ENCODE data around the gene ENTR1.
"Not testable (repeated sequence)": the region's sequence is repeated elsewhere in the genome, so short reads cannot be mapped to it uniquely, and the experiment has no call there.

The ENTR1 gene

DNA sequence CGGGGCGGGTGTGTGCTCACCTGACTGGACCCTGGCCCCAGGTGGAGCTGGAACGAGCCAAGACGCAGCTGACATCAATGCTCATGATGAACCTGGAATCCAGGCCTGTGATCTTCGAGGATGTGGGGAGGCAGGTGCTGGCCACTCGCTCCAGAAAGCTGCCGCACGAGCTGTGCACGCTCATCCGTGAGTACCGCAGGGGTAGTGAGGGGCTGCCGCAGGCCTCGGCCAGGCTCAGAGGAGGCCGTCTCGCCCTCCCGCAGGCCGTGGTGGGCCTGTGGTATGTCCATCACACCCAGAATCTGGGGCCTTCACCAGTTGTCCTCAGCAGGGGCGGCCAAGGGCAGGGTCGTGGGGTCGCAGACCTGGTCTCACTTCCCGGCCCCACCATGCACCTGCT is 11.4 kb upstream of the ENTR1 start:
- in situ Hi-C loops (cut with MboI; ENCODE audit: low sequenced_read_pairs), result no loop called here

GRCh38 chr9:136419092-136419420 is 8.6 kb upstream of the ENTR1 start:
- in situ Hi-C loops (cut with MboI; ENCODE audit: low sequenced_read_pairs), result no loop called here

DNA sequence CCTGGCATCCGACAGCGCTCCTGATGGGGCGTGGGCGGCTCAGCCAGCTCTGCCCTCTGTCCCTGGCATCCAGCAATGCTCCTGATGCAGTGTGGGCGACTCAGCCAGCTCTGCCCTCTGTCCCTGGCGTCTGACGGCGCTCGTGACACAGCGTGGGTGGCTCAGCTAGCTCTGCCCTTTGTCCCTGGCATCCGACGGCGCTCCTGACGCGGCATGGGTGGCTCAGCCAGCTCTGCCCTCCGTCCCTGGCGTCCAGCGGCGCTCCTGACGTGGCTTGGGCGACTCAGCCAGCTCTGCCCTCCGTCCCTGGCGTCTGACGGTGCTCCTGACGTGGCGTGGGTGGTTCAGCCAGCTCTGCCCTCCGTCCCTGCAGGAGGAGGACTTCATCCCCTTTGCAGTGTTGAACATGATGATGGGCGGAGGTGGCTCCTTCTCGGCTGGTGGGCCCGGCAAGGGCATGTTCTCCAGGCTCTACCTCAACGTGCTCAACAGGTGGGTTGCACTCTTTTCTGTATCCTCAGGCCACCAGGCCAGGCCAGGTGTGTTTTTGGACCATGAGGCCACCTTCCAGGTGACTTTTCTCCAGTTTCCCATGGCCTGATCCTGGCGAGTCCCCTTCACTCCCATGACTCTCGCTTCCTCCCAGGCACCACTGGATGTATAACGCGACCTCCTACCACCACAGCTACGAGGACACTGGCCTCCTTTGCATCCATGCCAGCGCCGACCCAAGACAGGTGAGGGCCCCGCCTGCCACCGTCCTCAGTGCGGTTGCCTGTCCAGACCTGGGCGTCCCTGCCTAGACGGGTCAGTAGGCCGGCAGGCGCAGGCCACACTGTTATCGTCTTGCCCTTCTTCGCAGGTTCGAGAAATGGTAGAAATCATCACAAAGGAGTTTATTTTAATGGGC is 8.0 kb upstream of the ENTR1 start:
- in situ Hi-C loops (cut with MboI; ENCODE audit: low sequenced_read_pairs), result no loop called here

DNA sequence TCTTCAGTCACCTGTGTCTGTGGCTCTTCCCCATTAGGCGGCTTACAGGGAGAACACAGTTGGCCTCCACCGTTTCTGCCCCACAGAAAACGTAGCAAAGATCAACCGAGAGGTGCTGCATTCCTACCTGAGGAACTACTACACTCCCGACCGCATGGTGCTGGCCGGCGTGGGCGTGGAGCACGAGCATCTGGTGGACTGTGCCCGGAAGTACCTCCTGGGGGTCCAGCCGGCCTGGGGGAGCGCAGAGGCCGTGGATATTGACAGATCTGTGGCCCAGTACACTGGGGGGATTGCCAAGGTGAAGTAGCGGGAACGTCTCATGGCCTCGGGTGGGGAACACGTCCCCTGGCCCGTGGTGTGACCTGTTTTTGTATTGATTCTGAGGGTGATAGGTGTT is 6.5 kb upstream of the ENTR1 start:
- in situ Hi-C loops (cut with MboI; ENCODE audit: low sequenced_read_pairs), result no loop called here

GRCh38 chr9:136416427-136416826 is 6.0 kb upstream of the ENTR1 start:
- in situ Hi-C loops (cut with MboI; ENCODE audit: low sequenced_read_pairs), result no loop called here

GRCh38 chr9:136412962-136413361 is 2.5 kb upstream of the ENTR1 start:
- in situ Hi-C loops (cut with MboI; ENCODE audit: low sequenced_read_pairs), result no loop called here

DNA sequence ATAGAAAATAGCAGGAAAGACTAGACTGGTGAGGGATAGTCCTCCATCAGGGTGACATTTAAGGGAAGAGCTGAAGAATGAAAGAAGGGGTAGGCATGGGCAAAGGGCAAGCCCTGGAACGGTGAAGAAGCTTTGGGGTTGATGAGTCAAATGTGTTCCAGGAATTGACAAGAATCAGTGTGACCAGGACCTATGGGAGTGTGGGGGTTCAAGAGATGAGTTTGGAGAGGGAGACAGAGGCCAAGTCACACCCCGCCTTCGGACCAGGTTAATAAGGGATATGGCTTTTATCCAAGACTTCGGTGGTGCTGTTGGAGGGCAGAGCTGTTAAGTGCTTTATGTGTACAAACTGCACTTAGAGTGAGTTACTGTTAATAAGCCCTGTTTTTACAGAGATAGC is 964 bp upstream of the ENTR1 start:
- in situ Hi-C loops (cut with MboI; ENCODE audit: low sequenced_read_pairs), result no loop called here

DNA sequence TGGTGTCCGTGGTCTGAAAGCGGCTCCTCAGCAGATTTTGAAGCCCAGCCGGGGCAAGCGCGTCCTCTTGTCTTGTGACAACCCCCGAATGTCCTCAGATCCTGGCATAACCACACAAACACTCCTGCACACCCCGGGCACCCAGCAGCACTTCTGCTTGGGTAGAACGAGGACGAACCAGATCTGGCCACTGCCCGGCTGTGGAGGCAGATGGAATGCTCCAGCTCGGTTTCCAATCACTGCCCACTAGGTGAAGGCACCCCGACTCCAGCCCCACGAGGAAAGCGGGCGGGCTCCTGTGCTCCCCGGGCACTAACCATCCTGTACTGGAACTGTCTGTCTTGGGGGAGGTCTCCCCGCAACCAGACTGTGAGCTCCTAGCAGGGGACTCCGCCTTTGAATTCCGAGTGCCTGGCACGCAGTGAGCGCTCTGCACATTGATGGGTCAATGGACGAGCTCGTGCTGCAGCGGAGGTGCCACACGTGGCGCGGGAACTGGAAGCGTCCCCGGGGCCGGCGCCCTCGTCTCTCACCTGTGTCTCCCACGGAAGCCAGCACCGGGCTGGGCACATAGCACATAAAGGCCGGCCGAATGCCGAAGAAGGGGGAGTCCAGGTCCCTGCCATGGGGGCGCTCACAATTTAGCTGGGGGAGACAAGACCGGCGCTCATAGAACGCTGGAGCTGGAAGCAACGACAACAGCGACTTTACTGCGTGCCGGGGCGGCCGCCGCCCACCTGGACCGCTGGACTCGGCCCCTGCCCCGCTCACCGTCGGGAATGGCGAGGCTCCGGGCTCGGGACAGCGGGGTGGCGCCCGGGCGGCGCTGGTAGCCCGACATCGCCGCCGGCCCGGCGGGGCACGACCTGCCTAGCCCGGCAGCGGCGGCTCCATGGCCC is 608 bp downstream of the ENTR1 start:
- in situ Hi-C loops (cut with MboI; ENCODE audit: low sequenced_read_pairs), result no loop called here

GRCh38 chr9:136407911-136408310 is 2.5 kb downstream of the ENTR1 start:
- in situ Hi-C loops (cut with MboI; ENCODE audit: low sequenced_read_pairs), result no loop called here

DNA sequence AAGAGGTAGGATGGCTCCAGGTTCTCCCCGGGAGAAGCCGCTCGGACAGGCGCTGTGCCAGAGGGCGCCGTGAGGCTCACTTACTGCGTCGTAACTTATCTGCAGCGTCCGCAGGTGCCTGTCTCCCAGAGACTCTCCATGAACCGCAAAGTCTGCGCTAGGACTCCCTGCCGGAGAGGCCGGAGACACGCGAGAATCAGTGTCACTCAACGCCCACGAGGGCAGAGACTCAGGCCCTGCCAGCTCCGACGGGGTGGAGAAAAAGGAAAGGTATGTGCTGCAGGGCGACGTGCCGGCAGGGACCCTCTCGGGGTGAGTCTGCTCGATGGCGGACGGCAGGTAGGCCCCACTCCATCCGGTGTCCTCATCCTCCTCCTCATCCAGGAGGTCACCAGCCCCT is 3.4 kb downstream of the ENTR1 start:
- in situ Hi-C loops (cut with MboI; ENCODE audit: low sequenced_read_pairs), result not testable (repeated sequence)

- in situ Hi-C loops (cut with MboI; ENCODE audit: low sequenced_read_pairs), result not testable (repeated sequence)
Measured at GRCh38 chr9:136405904-136406303, 4.5 kb downstream of the ENTR1 start.

DNA sequence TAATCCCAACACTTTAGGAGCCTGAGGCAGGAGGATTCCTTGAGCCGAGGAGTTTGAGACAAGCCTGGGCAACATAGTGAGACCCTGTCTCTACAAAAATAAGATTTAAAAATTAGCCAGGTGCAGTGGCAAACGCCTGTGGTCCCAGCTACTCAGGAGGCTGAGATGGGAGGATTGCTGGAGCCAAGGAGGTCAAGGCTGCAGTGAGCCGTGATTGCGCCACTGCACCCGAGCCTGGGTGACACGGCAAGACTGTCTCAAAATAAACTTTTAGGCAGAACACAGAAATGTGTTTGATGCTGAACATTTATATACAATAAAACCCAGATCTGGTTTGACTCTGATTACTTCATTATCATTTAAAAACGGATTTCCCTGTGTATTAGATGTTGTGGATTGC is 4.9 kb downstream of the ENTR1 start:
- in situ Hi-C loops (cut with MboI; ENCODE audit: low sequenced_read_pairs), result no loop called here

DNA sequence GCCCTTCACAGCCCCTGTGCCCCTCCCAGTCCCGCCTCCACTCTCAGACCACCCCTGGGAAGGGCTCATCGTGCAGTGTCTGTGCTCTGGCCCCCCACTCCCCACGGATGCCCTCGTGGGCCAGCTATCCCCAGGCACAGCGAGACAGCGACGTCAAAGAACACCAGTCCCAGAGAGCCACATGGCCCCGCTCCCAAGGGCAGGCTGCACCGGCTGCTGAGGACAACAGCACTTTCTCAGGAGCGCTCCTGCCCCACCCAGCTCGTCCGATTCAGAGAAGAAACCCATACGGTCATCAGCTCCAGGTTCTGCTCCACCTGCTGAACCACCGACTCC is 5.6 kb downstream of the ENTR1 start:
- in situ Hi-C loops (cut with MboI; ENCODE audit: low sequenced_read_pairs), result no loop called here

- in situ Hi-C loops (cut with MboI; ENCODE audit: low sequenced_read_pairs), result no loop called here
Measured at GRCh38 chr9:136403915-136404800, 6.3 kb downstream of the ENTR1 start.

GRCh38 chr9:136403538-136403914 is 6.9 kb downstream of the ENTR1 start:
- in situ Hi-C loops (cut with MboI; ENCODE audit: low sequenced_read_pairs), result no loop called here

DNA sequence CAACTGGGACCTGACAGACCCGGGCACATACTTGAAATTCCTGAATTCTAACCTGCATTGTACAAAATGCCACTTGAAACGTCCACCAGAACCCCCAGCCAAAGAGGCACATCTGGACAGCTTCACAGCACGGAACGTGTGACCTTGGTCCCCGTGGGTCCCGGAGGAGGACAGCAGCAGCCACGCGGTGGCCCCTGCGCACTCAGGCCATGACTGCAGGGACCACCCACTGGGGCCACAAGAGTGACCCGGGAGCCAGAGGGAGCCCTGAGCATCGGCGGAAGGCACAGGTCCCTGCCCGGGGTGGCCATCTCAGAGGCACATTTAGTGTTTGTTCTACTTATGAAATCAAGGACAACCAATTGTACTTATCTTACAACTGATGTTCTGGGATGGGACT is 8.3 kb downstream of the ENTR1 start:
- in situ Hi-C loops (cut with MboI; ENCODE audit: low sequenced_read_pairs), result no loop called here

- in situ Hi-C loops (cut with MboI; ENCODE audit: low sequenced_read_pairs), result no loop called here
Measured at GRCh38 chr9:136401173-136401922, 9.1 kb downstream of the ENTR1 start.

GRCh38 chr9:136400038-136400834 is 10.2 kb downstream of the ENTR1 start, which contains the start of gene SNAPC4:
Gene SNAPC4 (minus strand): TSS chr9:136400170. CDS start chr9:136398428, 1,742 bp downstream.
- in situ Hi-C loops (cut with MboI; ENCODE audit: low sequenced_read_pairs), result no loop called here

DNA sequence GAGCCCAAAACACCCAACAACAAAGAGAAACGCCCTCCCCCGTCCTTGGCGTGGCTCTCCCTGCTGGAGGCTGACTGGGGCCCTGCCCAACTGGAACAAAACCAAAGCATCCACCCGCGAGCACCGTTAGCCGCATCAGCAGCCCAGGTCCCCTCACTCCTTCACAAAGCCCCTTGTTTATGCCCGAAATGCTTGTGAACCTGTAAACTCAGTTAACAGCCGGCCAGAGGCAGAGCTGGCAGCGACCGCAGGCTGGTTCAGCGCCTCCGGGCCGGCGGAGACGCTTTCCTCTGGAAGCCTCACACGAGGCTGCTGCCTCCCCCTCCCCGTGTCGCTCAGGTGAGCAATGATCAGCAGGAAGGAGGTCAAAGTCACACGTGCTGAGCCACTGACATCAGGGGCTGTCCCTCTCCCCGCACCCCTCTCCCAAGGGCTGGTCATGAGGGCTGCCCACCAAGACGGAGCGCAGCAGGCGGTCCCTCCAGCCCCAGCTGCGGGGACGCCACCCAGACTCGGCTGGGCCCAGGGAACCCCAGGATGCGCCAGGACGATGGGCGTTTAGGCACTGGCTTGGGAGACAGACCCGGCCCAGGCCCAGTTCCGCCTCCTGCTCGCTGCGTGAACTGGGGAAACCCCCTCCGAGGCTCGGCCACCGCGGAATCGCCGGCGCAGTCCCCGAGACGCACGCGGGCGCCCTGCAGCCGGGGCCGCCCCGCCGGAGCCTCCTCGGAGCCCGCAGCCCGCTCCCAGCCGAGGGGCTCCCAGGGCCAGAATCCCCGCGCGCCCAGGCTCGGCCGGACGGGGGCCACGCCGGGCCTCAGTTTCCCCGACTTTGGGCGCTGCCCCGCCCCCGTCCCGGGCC is 11.0 kb downstream of the ENTR1 start:
- in situ Hi-C loops (cut with MboI; ENCODE audit: low sequenced_read_pairs), result no loop called here
